ENCODE results near the gene COL2A1.

DNA sequence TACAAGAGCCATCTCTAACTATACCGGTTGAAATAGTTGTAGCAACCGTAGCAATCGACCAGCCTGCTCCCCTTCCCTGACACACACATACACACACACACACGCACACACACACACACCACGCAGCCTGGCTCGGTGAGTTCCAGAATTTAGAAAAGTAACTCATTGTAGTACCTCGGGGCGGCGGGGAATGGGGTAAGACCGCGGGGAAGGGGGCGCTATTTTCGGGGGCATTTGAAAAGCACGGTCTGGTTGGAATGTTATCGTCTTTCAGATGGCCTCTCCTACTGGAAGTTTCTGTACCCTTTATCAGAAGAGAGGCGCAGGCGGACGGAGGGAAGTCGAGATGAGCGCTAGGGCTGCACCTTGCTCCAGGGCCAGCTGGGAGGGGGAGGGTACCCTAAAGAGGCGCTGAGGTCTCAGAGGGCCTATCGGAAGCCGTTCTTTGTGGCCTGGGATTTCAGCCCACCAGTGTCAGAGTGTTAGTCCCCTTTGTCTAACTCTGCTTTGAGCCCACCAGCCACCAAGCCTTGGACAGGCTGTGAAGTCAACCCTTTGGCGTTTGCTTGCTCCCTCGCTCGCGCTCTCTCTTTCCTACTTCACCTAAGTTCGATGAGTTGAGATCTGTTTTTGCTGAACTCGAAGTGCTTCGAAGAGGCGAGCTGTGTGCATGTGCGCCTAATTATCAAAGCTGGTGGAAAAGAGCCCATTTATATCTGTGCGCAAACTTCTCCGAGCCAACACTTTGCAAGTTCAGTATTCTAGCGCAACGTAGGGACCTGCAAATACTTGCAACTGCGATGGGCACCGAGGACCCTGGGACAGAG lies 837 bp downstream of the COL2A1 start:
- TF ChIP-seq CTCF (IDR thresholded peaks at IDR 0.05; ENCODE audit: low read depth, low read length) (no peak), EZH2phosphoT487 (IDR thresholded peaks at IDR 0.05; ENCODE audit: low read depth) (no peak)
